Esophagus squamous epithelium (tissue), 4 donors: ENCODE data around the gene SPR.

Experiments used
- CTCF ChIP-seq, 6 experiments: fragments of 450-650 bp in 4 of 6; fragments of 200-600 bp in 2 of 6; sonication (generic) in 2 of 6; IDR thresholded peaks; one replicate each; pipeline ENCODE4 v1.5.1; 2016 to 2019; ENCODE audit warnings: antibody characterized with exemption in 6 of 6, mild to moderate bottlenecking in 4 of 6, moderate library complexity in 4 of 6
- POLR2A ChIP-seq, 4 donors: fragments of 450-650 bp; IDR thresholded peaks; one replicate each; pipeline ENCODE4 v1.6.1; 2017; ENCODE audit warnings: antibody characterized with exemption in 4 of 4, mild to moderate bottlenecking in 4 of 4, moderate library complexity in 3 of 4

GRCh38 chr2:72915320-72915906 is 28.2 kb downstream of the SPR start:
- TF ChIP-seq POLR2A (IDR thresholded peaks at IDR 0.05), result no peak
- TF ChIP-seq CTCF (IDR thresholded peaks at IDR 0.05), result no peak
